GM23338 (cell line): ENCODE measurements around the gene DNASE1L1. TPM values are rescaled to one million over a fixed set of nuclear protein-coding genes. Genes with fewer than 3 reads are reported as not detected.

ENCODE experiments used
- ATAC-seq: fragments of 200-7000 bp; cut with Tn5 transposase; 3 replicates; pipeline ENCODE4 v1.9.1; 2020
- DNase-seq: peaks from one replicate; pipeline ENCODE4 v3.0.0-alpha.2; 2015; ENCODE audit warnings: low spot score
- H2AFZ ChIP-seq: fragments of 200-600 bp; sonication (generic); 2 replicates; pipeline ENCODE4 v1.8.0; 2016; ENCODE audit warnings: antibody characterized with exemption, mild to moderate bottlenecking, moderate library complexity
- H3F3A ChIP-seq: fragments of 200-600 bp; sonication (generic); replicated peaks from 2 replicates; pipeline ENCODE4 v1.8.0; 2017; ENCODE audit warnings: antibody characterized with exemption, mixed run types, low read depth
- H3K27ac ChIP-seq: fragments of 200-600 bp; sonication (generic); 2 replicates; pipeline ENCODE4 v1.6.1; 2016; ENCODE audit warnings: low read depth
- H3K27me3 ChIP-seq: fragments of 200-600 bp; sonication (generic); 2 replicates; pipeline ENCODE4 v1.8.0; 2016; ENCODE audit warnings: mild to moderate bottlenecking, mixed run types, moderate library complexity; ENCODE audit not compliant: insufficient read depth
- H3K36me3 ChIP-seq: fragments of 200-600 bp; sonication (generic); 2 replicates; pipeline ENCODE4 v1.8.0; 2016; ENCODE audit warnings: mild to moderate bottlenecking; ENCODE audit not compliant: insufficient read depth
- H3K4me1 ChIP-seq: fragments of 200-600 bp; sonication (generic); 2 replicates; pipeline ENCODE4 v1.8.0; 2016; ENCODE audit warnings: mild to moderate bottlenecking, moderate library complexity; ENCODE audit not compliant: insufficient read depth
- H3K4me2 ChIP-seq: fragments of 200-600 bp; sonication (generic); 2 replicates; pipeline ENCODE4 v1.7.1; 2017; ENCODE audit warnings: mixed run types
- H3K4me3 ChIP-seq: fragments of 200-600 bp; sonication (generic); 2 replicates; pipeline ENCODE4 v1.6.1; 2016; ENCODE audit warnings: mixed run types
- H3K79me2 ChIP-seq: fragments of 200-600 bp; sonication (generic); replicated peaks from 2 replicates; pipeline ENCODE4 v1.8.0; 2017; ENCODE audit warnings: mild to moderate bottlenecking; ENCODE audit not compliant: insufficient read depth
- H3K9me2 ChIP-seq: fragments of 200-600 bp; sonication (generic); 2 replicates; pipeline ENCODE4 v1.8.0; 2017; ENCODE audit not compliant: insufficient read depth
- H4K20me1 ChIP-seq: fragments of 200-600 bp; sonication (generic); replicated peaks from 2 replicates; pipeline ENCODE4 v1.8.0; 2017; ENCODE audit warnings: mild to moderate bottlenecking; ENCODE audit not compliant: insufficient read depth
- H3K27ac Mint-ChIP-seq: 2 replicates; pipeline ENCODE4 v1.8.0; 2020; ENCODE audit warnings: inconsistent platforms, mild to moderate bottlenecking, moderate library complexity, mixed read lengths
- H3K27me3 Mint-ChIP-seq: 3 replicates; pipeline ENCODE4 v1.8.0; 2022; ENCODE audit warnings: low read depth, mild to moderate bottlenecking, moderate library complexity, mixed read lengths, inconsistent platforms; ENCODE audit not compliant: insufficient read depth, poor library complexity
- H3K36me3 Mint-ChIP-seq: 3 replicates; pipeline ENCODE4 v1.8.0; 2021; ENCODE audit warnings: low read depth, mild to moderate bottlenecking, inconsistent platforms, moderate library complexity, mixed read lengths
- H3K4me1 Mint-ChIP-seq: 3 replicates; pipeline ENCODE4 v1.8.0; 2020; ENCODE audit warnings: mild to moderate bottlenecking, inconsistent platforms, mixed read lengths
- H3K4me3 Mint-ChIP-seq: 3 replicates; pipeline ENCODE4 v1.8.0; 2021; ENCODE audit warnings: moderate library complexity, mild to moderate bottlenecking, inconsistent platforms, mixed read lengths
- H3K9me3 Mint-ChIP-seq: 3 replicates; pipeline ENCODE4 v1.8.0; 2020; ENCODE audit warnings: moderate library complexity, mild to moderate bottlenecking, inconsistent platforms, mixed read lengths
- EZH2 ChIP-seq: fragments of 200-600 bp; sonication (generic); IDR thresholded peaks from one replicate; pipeline ENCODE4 v1.8.0; 2017; ENCODE audit warnings: antibody characterized with exemption, mild to moderate bottlenecking, low read depth; ENCODE audit not compliant: unreplicated experiment
- EZH2phosphoT487 ChIP-seq: fragments of 200-600 bp; sonication (generic); IDR thresholded peaks from one replicate; pipeline ENCODE4 v1.8.1; 2018; ENCODE audit warnings: antibody characterized with exemption; ENCODE audit not compliant: unreplicated experiment
- JUNB ChIP-seq: IDR thresholded peaks from one replicate; pipeline ENCODE4 v1.6.1; 2016; ENCODE audit warnings: antibody characterized with exemption; ENCODE audit not compliant: unreplicated experiment
- NANOG ChIP-seq: IDR thresholded peaks from 2 replicates; pipeline ENCODE4 v1.6.1; 2016; ENCODE audit warnings: antibody characterized with exemption, borderline replicate concordance
- POLR2AphosphoS5 ChIP-seq: IDR thresholded peaks from 2 replicates; pipeline ENCODE4 v1.6.1; 2016; ENCODE audit warnings: antibody characterized with exemption, low read depth
- REST ChIP-seq: IDR thresholded peaks from one replicate; pipeline ENCODE4 v1.6.1; 2018; ENCODE audit warnings: antibody characterized with exemption; ENCODE audit not compliant: unreplicated experiment
- STAT1 ChIP-seq: IDR thresholded peaks from one replicate; pipeline ENCODE4 v1.6.1; 2016; ENCODE audit warnings: antibody characterized with exemption; ENCODE audit not compliant: unreplicated experiment
- ZNF114 ChIP-seq: fragments of 250-450 bp; sonication (Bioruptor Pico); IDR thresholded peaks from 2 replicates; pipeline ENCODE4 v1.5.0; 2020; ENCODE audit warnings: mild to moderate bottlenecking, moderate library complexity
- ZNF331 ChIP-seq: fragments of 250-450 bp; sonication (Bioruptor Pico); IDR thresholded peaks from 2 replicates; pipeline ENCODE4 v1.5.0; 2020; ENCODE audit warnings: low read depth, mild to moderate bottlenecking, moderate library complexity
- polyA plus RNA-seq: library from polyadenylated mRNA; unstranded; fragments of >200 nt; fragmentation: Nextera tagmentation; extraction: Ambion mirVana; gene quantifications from 2 replicates; pipeline ENCODE4 v1.2.1, GENCODE V29; 2016
- total RNA-seq: library from RNA; depleted of rRNA; stranded (reverse); fragments of >200 nt; shearing (Covaris generic); gene quantifications from 2 replicates; pipeline ENCODE4 v1.2.3, GENCODE V29; 2014
- TF ChIP-seq, protein P1 (sequence below), 2 experiments: fragments of 200-600 bp in 1 of 2; sonication (generic) in 1 of 2; conservative IDR thresholded peaks; 2 replicates each; pipeline versions ENCODE4 v1.5.1 to v1.6.1; 2016 to 2017; ENCODE audit warnings: antibody characterized with exemption in 2 of 2, low read depth in 2 of 2, mild to moderate bottlenecking in 2 of 2, moderate library complexity in 1 of 2

Gene DNASE1L1
- total and polyA plus RNA-seq, 2 experiments from 2014 or later = 3.3 to 16.1 TPM

DNA sequence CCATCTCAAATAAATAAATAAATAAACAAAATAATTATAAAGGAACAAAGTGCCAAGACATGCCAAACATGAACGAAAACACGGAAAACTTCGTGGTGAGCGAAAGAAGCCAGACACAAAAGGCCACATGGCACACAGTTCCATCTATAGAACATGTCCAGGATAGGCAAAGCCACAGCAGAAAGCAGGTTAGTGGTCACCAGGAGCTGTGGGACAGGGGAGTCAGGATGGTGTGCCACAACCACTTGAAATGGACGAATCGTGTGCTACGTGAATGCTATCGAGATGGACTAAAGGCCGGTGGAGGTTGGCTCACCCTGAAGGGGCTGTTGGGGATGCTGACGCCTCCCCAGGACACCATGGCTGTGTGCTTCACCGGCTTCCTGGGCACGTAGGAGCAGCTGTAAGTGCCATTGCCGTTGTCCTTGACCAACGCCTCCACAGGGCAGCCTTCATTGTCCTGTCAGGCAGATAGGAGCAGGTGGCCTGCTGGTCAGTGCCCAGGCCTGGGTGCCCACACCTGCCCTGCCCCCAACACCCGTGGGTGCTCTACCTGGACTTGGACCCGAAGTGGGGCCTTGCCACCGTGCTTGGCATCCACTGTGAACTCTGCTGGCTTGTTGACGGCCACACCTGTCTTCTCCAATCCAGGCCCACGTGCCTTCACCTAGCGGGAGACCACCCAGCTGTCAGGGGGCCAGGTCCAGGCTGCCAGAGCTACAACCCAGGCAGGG, 45.2 kb downstream of the DNASE1L1 start (continued):
- TF ChIP-seq ZNF114 (no peak), POLR2AphosphoS5 (no peak), ZNF331 (CRISPR knock-in tag) (no peak), EZH2phosphoT487 (no peak), REST (no peak)
- TF ChIP-seq, protein P1, sequence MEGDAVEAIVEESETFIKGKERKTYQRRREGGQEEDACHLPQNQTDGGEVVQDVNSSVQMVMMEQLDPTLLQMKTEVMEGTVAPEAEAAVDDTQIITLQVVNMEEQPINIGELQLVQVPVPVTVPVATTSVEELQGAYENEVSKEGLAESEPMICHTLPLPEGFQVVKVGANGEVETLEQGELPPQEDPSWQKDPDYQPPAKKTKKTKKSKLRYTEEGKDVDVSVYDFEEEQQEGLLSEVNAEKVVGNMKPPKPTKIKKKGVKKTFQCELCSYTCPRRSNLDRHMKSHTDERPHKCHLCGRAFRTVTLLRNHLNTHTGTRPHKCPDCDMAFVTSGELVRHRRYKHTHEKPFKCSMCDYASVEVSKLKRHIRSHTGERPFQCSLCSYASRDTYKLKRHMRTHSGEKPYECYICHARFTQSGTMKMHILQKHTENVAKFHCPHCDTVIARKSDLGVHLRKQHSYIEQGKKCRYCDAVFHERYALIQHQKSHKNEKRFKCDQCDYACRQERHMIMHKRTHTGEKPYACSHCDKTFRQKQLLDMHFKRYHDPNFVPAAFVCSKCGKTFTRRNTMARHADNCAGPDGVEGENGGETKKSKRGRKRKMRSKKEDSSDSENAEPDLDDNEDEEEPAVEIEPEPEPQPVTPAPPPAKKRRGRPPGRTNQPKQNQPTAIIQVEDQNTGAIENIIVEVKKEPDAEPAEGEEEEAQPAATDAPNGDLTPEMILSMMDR (conservative IDR thresholded peaks at IDR 0.05; ENCODE audit: low read depth in 2 of 2) = no peak

GRCh38 chrX:154362085-154362742, 46.8 kb downstream of the DNASE1L1 start:
- H3K36me3 Mint-ChIP-seq = peaks cover 87% of the 10 kb centered on the region
- no peak overlapping the region for H3K27ac Mint-ChIP-seq
- H3K4me2 ChIP-seq = no peak overlapping the region
- no peaks in the 10 kb centered on the region; the same call in 2 of the 3 replicates for H3K9me3 Mint-ChIP-seq
- no peak overlapping the region for H3K4me3 Mint-ChIP-seq
- peaks cover 5% of the 10 kb centered on the region; the same call in 1 of the 2 replicates for H4K20me1 ChIP-seq
- TF ChIP-seq STAT1 (no peak), EZH2phosphoT487 (no peak), ZNF331 (CRISPR knock-in tag) (no peak), JUNB (no peak), REST (no peak), NANOG (no peak), ZNF114 (no peak), POLR2AphosphoS5 (no peak), EZH2 (no peak)
- peaks cover 16% of the 10 kb centered on the region for H3K36me3 ChIP-seq
- 0 out of 2 replicates have a peak, but pooled peaks cover 4% of the 10 kb centered on the region for H3F3A ChIP-seq
- peaks cover 21% of the 10 kb centered on the region for H3K79me2 ChIP-seq
- H3K9me2 ChIP-seq = no peaks in the 10 kb centered on the region
- peaks cover 20% of the 10 kb centered on the region for H3K27me3 Mint-ChIP-seq
- no peaks in the 10 kb centered on the region for H3K4me1 ChIP-seq
- H3K4me3 ChIP-seq = no peak overlapping the region
- H3K27ac ChIP-seq = no peak overlapping the region
- no peaks in the 10 kb centered on the region; the same call in 2 of the 3 replicates for H3K4me1 Mint-ChIP-seq
- DNase-seq (no peak), ATAC-seq (no peak)
- no peaks in the 10 kb centered on the region for H3K27me3 ChIP-seq
- H2AFZ ChIP-seq = no peak overlapping the region
